HepG2 (cell line): ENCODE data around the gene ADGRB3. TPM values are rescaled to one million over a fixed set of nuclear protein-coding genes. Genes with fewer than 3 reads are reported as not detected.
A peak's percentile ranks its signal among the peaks of the same experiment; 100 is the strongest.

Experiments
- CTCF ChIP-seq: sonication (generic); formaldehyde crosslinking; IDR thresholded peaks from 2 replicates; pipeline ENCODE4 v1.5.0; 2020; ENCODE audit warnings: mild to moderate bottlenecking, missing genetic modification reagents, moderate library complexity
- ELF4 ChIP-seq: sonication (generic); formaldehyde crosslinking; IDR thresholded peaks from 2 replicates; pipeline ENCODE4 v1.5.0; 2020; ENCODE audit warnings: missing genetic modification reagents, mild to moderate bottlenecking, moderate library complexity, borderline replicate concordance
- HIC2 ChIP-seq: sonication (generic); formaldehyde crosslinking; IDR thresholded peaks from 2 replicates; pipeline ENCODE4 v1.9.0; 2022; ENCODE audit warnings: low read depth, missing genetic modification reagents
- HOXD1 ChIP-seq: sonication (generic); formaldehyde crosslinking; IDR thresholded peaks from 2 replicates; pipeline ENCODE4 v1.5.0; 2020; ENCODE audit warnings: missing genetic modification reagents
- NR2F6 ChIP-seq, 2 experiments: IDR thresholded peaks; 2 replicates each; pipeline ENCODE4 v1.6.1; 2016; ENCODE audit warnings: antibody characterized with exemption in 1 of 2, mild to moderate bottlenecking in 1 of 2
- RAD21 ChIP-seq: fragments of 450-650 bp; formaldehyde crosslinking; IDR thresholded peaks from 2 replicates; pipeline ENCODE4 v1.5.0; 2020; ENCODE audit warnings: mild to moderate bottlenecking
- SMC3 ChIP-seq: IDR thresholded peaks from 2 replicates; pipeline ENCODE4 v1.6.1; 2011; ENCODE audit warnings: low read length, improper control_type of control experiment
- SRSF9 ChIP-seq: fragments of 200-400 bp; formaldehyde crosslinking; IDR thresholded peaks from 2 replicates; pipeline ENCODE4 v1.6.1; 2018; ENCODE audit warnings: borderline replicate concordance, mild to moderate bottlenecking, low read depth, low read length; ENCODE audit not compliant: insufficient read depth, poor library complexity, severe bottlenecking
- TOPORS ChIP-seq: sonication (generic); formaldehyde crosslinking; IDR thresholded peaks from 2 replicates; pipeline ENCODE4 v1.8.0; 2023; ENCODE audit warnings: mild to moderate bottlenecking, missing genetic modification reagents
- TRIM22 ChIP-seq: fragments of 450-650 bp; IDR thresholded peaks from 2 replicates; pipeline ENCODE4 v1.6.1; 2017
- ZC3H13 ChIP-seq: sonication (generic); formaldehyde crosslinking; IDR thresholded peaks from 2 replicates; pipeline ENCODE4 v1.8.1; 2023; ENCODE audit warnings: mild to moderate bottlenecking, missing genetic modification reagents, moderate library complexity
- ZNF281 ChIP-seq: sonication (generic); formaldehyde crosslinking; IDR thresholded peaks from 2 replicates; pipeline ENCODE4 v1.4.0; 2020; ENCODE audit warnings: missing genetic modification reagents, borderline replicate concordance
- ZNF543 ChIP-seq: sonication (generic); formaldehyde crosslinking; IDR thresholded peaks from 2 replicates; pipeline ENCODE4 v1.4.0; 2020; ENCODE audit warnings: mild to moderate bottlenecking, missing genetic modification reagents
- ZNF737 ChIP-seq: sonication (generic); formaldehyde crosslinking; IDR thresholded peaks from 2 replicates; pipeline ENCODE4 v1.5.0; 2020; ENCODE audit warnings: missing genetic modification reagents, mild to moderate bottlenecking, borderline replicate concordance
- polyA plus RNA-seq, 8 experiments: library from polyadenylated mRNA; depleted of rRNA in 3 of 8; stranded (reverse) in 7 of 8; unstranded in 1 of 8; fragments of >200 nt; fragmentation: Illumina TruSeq in 4 of 8; extraction: Trizol in 4 of 8; gene quantifications; 2 replicates each; pipeline versions ENCODE4 v1.2.1 to v1.2.3, GENCODE V29; 2011 to 2016; ENCODE audit warnings: low read depth in 4 of 8, missing spikeins in 1 of 8, mixed read lengths in 1 of 8; ENCODE audit not compliant: insufficient read depth in 1 of 8
- total RNA-seq, 5 experiments: library from RNA; depleted of rRNA; stranded (reverse); fragments of >200 nt; fragmentation: Illumina TruSeq; extraction: Trizol; gene quantifications; 2 replicates each; pipeline ENCODE4 v1.2.3, GENCODE V29; 2016; ENCODE audit warnings: low read depth in 1 of 5

Gene ADGRB3
- total and polyA plus RNA-seq, 2 of the 13 experiments (the other 11 are each of a cell fraction or from before 2014, with no cell fraction given): not detected

- TF ChIP-seq ZNF543 (CRISPR knock-in tag) (no peak), ZC3H13 (CRISPR knock-in tag) (no peak), RAD21 (CRISPR knock-in tag) (0 out of 2 replicates have a peak, but pooled peaks have one; percentile 25), TOPORS (no peak), HOXD1 (CRISPR knock-in tag) (no peak), ELF4 (CRISPR knock-in tag) (no peak), ZNF737 (CRISPR knock-in tag) (no peak), HIC2 (CRISPR knock-in tag) (no peak), NR2F6 (IDR thresholded peaks at IDR 0.05) (no peak), NR2F6 (CRISPR knock-in tag; IDR thresholded peaks at IDR 0.05) (no peak), ZNF281 (CRISPR knock-in tag) (peak; percentile 97), SRSF9 (no peak), CTCF (peak; percentile 82), SMC3 (peak; percentile 62), TRIM22 (no peak)
- TF ChIP-seq, all 625 proteins: peak for 11
Measured at GRCh38 chr6:68967549-68968300, 332.6 kb downstream of the ADGRB3 start (continued).
